ENCODE measurements around the gene SMPDL3A.
"Not testable (repeated sequence)": the region's sequence is repeated elsewhere in the genome, so short reads cannot be mapped to it uniquely, and the experiment has no call there.

Gene SMPDL3A, protein sequence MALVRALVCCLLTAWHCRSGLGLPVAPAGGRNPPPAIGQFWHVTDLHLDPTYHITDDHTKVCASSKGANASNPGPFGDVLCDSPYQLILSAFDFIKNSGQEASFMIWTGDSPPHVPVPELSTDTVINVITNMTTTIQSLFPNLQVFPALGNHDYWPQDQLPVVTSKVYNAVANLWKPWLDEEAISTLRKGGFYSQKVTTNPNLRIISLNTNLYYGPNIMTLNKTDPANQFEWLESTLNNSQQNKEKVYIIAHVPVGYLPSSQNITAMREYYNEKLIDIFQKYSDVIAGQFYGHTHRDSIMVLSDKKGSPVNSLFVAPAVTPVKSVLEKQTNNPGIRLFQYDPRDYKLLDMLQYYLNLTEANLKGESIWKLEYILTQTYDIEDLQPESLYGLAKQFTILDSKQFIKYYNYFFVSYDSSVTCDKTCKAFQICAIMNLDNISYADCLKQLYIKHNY

DNA sequence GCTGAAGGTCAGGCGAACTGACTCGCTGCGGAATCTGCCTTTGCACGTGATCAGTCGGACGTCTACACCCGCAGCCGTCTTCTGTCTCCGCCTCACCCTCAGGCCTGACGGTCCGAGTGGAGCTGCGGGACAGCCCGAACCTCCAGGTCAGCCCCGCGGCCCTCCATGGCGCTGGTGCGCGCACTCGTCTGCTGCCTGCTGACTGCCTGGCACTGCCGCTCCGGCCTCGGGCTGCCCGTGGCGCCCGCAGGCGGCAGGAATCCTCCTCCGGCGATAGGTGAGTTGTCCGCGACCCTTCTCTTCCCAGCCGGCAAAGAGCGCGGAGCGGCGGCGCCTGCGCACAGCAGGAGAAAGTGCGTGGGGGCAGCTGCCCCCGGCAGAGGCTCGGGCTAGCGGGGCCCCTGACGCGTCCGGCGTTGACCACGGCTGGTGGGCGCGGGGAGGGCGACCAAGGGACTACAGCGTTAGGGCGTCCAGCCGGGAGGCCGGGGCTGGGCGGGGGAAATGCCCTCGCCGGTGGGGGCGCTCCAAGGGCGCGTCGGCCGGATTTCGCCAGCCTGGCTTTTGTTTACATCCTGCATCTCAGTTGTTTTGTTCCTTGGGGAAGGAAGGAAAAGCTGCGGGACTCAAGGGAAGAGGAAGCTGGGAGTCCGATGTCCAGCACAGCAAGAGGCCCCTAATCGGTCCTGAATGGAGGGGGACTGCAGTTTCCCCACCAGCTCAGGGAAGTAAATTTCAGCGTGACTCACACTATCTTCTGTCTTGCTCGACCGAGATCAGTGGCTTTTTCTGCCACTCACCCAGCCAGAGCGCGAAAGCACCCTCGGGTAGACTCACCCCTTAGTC, at the start of gene SMPDL3A:
Gene SMPDL3A, plus strand, starts transcription at position 77 of the 846 bp plus-strand sequence. Its CDS starts 89 bp downstream, at position 166.
- DNase-seq, result no peak

DNA sequence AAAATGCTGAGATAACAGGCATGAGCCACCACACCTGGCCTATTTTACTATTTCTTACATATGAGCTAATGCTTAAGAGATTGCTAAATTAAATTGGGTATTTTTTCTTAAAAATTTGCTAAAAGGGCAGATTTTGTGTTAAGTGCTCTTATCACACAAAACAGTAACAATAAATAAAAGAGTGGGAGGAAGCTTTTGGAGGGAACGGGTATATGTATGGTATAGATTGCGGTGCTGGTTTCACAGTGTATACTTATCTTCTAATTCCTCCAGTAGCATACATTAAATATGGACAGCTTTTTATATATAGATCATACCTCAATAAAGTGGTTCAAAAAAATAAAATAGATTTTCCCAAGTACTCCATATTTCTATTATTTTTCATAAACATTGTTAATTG, 49.0 kb upstream of the SMPDL3A start:
- DNase-seq, result no peak

DNA sequence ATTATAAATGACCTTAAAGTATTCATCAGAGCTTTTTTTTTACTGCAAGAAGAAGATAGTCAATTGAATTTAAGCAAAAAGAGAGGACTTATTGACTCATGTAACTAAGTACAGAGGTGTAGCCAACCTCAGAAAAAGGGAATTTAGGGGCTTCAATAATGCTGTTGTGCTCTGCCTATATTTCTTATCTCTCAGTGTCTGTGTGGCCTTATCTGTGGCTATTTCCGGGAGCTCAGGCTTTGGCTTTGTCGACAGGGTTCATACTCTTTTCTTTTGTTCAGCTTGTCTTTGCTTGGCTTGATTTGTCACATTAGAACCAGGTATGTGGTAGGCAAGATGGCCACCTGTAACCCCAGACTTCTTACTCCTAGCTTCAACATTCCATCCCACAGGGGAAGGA, 48.1 kb upstream of the SMPDL3A start:
- DNase-seq, result no peak

DNA sequence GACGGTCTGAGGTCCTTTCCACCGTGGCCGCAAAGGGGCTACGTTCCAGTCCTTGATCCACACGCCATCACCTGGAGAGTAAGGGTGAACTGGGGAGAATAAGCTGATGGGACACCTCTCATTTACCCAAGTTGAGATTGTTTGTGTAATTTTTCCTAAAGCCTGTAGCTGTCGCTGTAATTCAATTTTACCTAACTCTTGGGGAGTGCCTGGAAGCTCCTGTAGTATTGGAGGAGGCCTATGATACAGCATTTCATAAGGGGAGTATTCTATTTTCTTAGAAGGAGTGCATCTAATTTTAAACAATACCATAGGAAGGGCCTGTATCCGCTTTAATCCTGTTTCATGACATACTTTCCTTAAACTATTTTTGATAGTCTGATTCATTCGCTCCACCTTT, 44.8 kb upstream of the SMPDL3A start:
- not testable (repeated sequence) for DNase-seq

DNA sequence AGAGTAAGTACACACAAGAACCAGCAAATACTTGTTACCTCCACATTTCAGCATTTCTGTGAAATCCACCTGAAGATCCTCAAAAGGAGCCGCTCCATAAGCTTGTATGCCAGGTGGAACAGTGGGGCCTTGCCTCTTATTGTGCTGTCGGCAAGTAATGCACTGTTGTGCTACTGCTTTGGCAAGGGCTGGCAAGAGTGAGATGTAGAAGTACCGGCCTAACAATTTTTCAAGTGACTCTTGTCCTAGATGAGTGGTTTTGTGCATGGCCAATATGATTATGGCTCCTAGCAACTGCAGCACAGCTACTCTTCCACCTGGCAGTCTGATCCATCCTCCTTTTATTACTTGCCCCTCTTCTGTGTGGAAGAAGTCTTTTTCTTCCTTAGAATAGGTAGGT, 44.2 kb upstream of the SMPDL3A start:
- DNase-seq, result not testable (repeated sequence)

DNA sequence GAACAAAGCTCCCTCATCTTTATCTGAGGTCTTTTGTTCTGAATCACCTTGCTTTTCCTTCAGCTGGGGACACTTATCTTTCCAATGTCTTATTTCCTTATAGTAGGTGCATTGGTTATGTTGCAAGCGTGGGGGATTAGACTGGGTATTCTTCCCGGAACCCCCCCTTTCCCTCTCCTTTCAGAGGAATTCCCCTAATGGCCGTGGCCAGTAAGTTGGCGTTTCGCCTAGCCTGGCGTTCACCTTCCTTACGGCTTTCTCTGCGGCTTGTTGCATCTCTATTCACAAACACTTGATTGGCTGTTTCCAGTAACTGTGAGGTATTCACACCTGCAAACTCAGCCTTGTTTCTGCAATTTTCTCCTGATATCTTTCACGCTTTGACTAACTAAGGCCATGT, 42.4 kb upstream of the SMPDL3A start:
- no peak for DNase-seq

DNA sequence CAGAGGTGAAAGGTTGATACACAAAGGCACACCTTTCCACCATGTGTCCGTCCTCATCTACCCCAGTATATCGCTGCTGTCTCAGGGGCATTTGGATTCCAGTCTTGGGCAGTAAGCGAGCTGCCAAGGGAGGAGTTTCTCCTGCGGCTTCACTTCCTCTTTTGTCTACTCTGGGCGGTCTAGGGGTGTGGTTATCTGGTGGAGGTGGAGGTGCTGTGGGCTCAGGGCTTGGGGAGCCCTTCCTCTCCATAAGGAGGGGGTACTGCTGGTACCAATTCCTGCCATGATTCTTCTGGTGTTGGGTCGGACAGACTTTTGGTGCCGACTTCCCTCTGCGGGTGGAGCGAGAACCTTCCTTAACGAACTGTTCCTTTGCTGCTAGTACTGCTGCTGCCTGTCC, 41.5 kb upstream of the SMPDL3A start:
- DNase-seq, result no peak

DNA sequence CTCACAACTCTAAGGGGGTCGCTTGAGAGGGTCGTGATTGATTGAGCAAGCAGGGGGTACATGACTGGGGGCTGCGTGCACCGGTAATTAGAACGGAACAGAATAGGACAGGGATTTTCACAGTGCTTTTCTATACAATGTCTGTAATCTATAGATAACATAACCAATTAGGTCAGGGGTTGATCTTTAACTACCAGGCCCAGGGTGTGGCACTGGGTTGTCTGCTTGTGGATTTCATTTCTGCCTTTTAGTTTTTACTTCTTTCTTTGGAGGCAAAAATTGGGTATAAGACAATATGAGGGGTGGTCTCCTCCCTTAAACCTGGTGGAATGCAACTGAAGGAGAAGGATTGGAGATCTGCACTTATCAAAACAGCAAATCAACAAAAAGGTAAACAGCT, 40.1 kb upstream of the SMPDL3A start:
- DNase-seq, result not testable (repeated sequence)

DNA sequence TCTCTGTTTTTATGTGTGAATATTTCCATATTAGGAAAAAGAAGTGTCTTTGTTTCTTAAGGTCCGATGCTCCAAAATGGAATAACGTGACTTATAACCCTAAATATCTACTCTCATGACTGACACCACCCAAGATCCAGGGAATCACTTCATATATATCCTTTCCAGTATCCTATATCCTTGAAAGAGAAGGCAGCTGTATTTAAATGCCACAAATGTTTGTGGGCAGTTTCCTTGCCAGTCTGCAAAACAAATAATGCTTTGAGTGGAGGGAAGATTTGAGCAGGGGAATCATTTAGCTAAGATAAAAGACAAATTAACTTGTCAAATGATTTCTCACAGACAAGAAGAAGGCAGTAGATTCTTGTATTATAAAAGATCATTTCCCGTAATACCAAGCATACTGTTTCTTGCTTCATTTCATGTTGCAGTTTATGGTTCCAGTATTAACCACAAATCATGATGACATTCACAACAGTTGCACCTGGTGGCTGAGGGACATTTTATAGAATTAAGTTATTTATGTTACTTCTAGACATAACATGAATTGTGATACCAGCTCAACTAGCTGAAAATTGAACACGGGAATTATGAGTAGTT, 39.5 kb upstream of the SMPDL3A start:
- DNase-seq, result no peak

DNA sequence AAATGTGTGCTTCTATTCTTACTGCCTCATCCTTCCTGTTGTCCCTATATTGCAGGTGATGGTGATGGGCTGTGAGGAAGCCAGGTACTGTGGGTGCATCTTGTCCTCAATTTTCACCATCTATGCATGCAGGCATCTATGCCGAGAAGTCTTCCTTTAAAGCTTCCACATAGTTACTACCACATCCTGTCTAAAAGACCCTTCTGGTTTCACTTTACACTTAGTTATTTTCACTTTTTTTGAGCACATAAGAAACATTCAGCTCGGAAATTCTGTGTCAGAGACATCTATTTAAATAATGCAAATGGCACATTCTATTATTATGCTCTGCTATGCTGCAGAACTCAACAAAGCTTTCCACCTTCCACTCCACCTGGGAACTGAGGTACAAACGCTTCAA, 37.7 kb upstream of the SMPDL3A start:
- DNase-seq, result no peak

DNA sequence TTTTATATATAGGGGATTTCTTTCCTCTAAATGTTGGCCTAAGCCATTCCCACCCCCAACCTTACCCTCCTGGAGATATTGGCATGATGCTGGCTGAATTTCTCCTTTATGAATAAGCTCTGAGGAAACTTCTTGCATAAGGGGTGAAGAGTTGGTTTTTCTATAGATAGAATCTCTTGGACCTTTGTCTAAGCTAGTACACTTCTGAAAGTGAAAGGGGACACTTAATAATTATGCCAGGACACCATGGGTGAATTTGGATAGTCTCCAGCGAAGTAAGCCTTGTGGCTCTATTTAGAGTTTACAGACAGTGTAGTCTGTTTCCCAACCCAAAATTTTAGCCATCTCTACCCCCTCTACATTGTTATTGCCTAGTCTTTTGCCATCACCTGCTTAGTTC, 36.6 kb upstream of the SMPDL3A start:
- DNase-seq, result no peak

DNA sequence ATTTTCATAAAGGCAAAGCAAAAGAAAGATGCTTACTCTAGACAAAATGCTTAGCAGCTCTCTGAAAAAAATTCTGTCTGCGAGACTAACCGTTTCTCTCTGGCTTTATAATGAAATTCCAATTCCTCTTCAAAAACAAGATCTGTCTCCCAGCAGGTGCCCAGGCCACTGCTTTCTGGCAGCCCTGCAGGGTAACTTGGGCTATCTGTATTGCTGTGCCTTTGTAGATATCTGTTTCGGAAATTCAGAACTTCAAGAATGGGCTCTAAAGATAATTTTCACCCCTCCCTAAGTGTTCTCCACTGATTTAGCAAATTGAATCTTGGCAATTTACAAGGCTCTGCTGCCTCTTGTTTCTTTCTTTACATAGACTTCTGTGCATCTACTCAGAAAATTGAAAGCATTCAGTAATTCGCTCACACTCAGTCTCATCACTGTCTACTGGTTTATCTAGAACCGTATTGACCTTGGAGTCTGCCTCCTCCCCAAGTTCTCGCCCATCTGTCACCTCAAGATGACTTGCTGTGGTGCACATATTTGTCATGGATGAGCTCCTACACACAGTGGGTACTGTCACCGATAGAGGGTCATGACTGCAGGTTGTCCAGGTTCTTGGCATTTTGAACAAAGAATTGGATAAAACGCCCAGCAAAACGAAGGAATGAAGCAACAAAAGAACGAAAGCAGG, 35.9 kb upstream of the SMPDL3A start:
- DNase-seq, result no peak

DNA sequence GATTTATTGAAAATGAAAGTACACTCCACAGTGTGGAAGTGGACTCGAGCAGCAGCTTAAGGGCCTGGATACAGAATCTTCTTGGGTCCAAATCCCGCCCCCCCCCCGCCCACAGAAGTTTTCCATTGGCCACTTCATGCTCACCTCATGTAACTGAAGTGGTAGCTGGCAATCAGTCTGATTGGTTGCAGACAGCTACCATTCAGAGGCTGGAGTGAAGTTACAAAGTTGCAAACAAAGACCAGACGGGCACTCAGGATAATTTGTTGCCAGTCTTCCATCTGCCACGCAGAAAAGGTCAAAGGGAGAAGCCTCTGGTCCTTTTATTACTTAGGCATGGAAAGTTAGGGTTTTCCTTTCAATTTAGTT, 35.4 kb upstream of the SMPDL3A start:
- DNase-seq, result no peak

DNA sequence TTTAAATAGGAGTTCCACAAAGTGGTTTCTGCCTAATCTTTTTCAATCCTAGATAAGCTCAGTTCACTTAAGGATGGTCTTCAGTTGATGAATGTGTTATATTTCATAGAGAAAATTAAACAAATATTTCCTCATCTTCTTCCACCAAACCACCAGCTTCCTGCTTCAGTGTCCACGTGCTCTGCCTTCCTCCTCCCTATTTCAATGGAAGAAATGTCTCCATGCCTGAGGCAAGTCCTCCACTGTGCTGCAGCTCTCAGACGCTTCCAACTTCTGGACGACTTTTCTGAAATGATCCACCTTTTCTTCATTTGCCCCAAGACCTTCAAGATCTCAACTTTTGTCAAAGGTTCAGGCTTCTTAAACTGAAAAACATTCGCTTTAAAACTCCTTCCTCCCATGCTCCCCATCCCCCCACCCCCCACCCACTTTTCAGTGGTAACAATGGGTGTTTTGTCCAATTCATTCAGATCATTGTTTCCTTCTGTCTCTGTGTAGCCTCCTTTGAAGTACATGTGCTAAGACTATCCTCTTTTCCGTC, 34.8 kb upstream of the SMPDL3A start:
- no peak for DNase-seq

DNA sequence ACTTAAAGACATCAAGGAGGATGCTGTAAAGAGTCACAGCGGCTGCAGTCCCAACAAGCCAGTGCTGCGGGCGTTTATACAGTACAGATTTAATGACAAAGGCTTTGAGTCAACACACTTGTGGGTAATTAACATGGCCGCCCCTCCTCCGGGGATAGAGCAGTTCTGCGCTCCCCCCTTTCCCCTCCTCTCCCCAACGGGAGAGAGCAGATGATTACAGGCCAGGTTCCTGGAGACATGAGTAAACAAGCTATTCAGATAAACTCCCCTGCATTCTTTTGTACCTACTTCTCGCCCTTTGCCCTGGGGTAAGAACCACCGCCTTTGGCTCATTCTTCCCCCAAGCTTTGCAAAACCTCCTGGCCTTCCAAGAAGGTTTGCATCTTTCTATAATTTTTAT, 33.2 kb upstream of the SMPDL3A start:
- DNase-seq, result no peak

DNA sequence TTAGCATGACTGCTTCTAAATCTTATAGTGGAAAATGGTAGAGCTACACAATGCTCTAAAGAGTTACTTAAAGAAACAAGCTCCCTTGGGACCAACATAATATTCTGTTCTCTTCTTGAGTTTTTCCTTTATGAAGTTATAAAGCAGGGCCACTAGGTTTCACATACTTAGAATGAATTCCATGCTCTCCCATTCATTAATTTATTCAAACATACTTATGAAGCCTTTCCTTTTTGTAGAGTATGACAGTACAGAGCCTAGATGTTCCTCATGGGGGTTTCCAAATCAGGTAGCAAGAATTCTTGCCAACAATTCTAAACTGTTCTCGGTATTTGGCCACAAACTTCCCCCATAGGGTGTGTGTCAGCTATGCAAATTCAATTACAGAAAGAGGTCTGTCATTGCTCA, 30.1 kb upstream of the SMPDL3A start:
- no peak for DNase-seq

DNA sequence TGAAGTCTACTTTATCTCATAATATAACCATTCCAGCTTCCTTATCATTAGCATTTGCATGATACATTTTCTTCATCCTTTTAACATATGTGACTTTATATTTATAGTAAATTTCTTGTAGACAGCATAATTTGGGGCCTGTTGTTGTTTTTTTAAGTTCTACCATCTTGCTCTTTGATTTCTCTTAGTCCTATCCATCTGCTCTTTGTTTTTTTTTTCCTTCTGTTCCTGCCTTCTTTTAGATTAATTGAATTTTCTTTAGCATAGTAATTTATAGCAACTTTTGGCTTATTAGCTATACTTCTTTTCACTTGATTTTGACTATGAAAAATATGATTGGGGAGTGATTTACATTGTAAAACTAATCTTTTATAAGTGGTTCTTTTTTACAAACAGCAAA, 28.7 kb upstream of the SMPDL3A start:
- DNase-seq, result no peak

DNA sequence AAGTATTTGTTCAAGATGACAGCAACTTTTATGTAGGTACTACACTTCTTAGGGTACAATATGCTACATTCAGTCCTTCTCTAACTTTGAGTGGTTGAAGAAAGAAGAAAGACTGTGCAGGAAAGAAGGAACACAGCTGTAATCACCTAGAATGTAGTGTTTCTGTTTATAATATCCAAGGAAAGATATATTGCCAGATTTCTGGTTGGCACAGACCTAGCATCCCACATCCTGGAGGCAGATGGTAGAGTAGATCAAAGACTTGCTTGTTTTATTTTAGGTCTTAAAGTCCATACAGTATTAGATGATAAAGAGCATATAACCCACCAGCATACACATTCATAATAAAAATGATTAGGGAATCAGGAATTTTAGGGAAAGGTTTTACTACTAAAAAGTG, 22.8 kb upstream of the SMPDL3A start:
- DNase-seq, result no peak

DNA sequence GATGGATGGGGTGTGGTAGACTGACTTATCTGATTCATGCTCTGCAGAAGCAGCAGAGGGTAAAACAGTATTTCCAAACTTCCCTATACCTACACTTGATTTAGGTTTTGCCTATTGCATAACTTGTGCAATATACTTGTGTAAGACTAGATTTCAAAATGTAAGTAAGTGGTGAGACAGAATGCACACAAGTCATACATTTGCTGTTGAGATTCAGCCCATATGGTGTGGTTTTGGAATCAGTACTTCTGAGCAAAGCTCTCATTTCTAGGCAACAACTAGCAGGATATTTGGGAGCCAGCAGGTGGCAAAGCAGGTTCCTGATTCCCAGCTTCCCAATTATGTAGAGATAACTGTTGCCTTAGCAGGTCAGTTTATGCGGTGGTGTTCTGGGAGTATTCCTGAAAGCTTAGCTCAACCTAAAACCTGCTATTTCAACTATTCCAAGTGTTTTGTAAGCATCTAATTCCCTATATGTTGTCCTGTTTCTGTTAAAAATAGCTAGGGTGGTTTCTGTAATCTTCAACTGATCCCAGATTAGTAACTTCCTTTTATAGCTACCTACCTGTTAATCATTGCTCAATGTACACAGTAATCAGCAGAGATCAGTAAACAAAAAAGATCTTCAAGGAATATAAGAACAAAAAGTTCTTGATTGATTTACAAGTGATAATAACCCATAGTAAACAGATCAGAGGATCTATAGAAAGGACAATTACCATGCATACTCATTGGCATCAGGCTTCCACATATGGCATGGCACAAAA, 18.0 kb upstream of the SMPDL3A start:
- DNase-seq, result peak; percentile 88

DNA sequence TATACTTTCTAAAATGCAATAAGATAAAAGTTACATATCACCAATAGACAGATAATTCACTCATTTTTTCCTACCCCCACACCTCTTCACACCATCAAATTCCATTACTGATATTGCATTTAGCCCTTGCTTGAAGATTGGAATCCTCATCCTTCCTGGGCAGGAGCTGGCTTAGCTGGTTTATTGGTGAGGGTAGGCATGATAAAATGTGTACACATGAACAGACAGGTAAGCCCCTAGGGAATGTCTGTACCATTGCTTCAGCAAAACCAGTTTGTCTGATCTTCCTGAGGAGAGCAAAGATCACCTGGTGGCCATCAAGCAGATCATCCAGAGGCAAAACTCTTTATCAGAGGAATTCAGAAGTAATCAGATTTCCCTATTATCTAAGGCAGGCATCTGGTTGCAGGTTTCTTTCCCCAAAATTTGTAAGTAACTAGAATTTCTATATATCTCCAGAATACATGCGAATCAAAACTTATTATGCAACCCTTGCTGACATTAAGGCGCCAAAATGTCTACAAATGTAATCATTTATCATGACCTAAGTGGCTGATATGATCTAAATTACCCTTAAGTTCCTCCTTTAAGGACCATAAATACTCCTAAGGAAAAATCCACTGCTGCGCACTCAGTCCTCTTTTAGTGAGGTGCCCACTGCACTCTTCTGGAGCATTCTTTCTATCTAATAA, 16.2 kb upstream of the SMPDL3A start:
- DNase-seq, result no peak

DNA sequence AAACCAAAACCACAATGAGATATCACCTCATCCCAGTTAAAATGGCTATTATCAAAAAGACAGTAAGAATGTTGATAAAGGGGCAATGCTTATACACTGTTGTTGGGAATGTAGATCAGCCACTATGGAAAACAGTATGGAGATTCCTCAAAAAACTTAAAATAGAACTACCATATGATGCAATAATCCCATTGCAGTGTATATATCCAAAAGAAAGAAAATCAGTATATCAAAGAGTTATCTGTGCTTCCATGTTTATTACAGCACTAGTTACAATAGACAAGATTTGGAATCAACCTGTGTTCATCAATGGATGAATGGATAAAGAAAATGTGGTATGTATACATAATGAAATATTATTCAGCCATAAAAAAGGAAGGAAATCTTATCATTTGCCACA, 13.1 kb upstream of the SMPDL3A start:
- no peak for DNase-seq
